MCF 10A (cell line): Measurements from ENCODE around the gene KIAA2012. TPM values are rescaled to one million over a fixed set of nuclear protein-coding genes. Genes with fewer than 3 reads are reported as not detected.

ENCODE experiments used
- BruUV-seq: library from RNA; stranded (reverse); fragments of 400-500 nt; replicated peaks from 2 replicates; lab custom pipeline; 2021; lab: Mats Ljungman, UMichigan
- CTCF ChIA-PET: fragments of 300-600 bp; sonication (Branson Sonifier 250); formaldehyde crosslinking; extraction: SDS; loops from one replicate; lab custom pipeline; 2021; ENCODE audit warnings: antibody characterized with exemption, inconsistent platforms; lab: Yijun Ruan, JAX
- POLR2A ChIA-PET: fragments of 300-600, 350-650 bp; sonication (Branson Sonifier 250); formaldehyde crosslinking; extraction: SDS; loops from one replicate; lab custom pipeline; 2020; ENCODE audit warnings: antibody characterized with exemption, inconsistent platforms; lab: Yijun Ruan, JAX
- DNase-seq: peaks from one replicate; pipeline ENCODE4 v3.0.0-alpha.2; 2018; ENCODE audit not compliant: unreplicated experiment
- H3K27ac Mint-ChIP-seq: one replicate; pipeline ENCODE4 v1.8.0; 2022; ENCODE audit warnings: mild to moderate bottlenecking, low read depth, mixed read lengths; ENCODE audit not compliant: unreplicated experiment
- H3K27me3 Mint-ChIP-seq: one replicate; pipeline ENCODE4 v1.8.0; 2022; ENCODE audit warnings: mixed read lengths; ENCODE audit not compliant: insufficient read depth, unreplicated experiment
- H3K36me3 Mint-ChIP-seq: one replicate; pipeline ENCODE4 v1.8.0; 2022; ENCODE audit warnings: mild to moderate bottlenecking, moderate library complexity, mixed read lengths; ENCODE audit not compliant: insufficient read depth, unreplicated experiment
- H3K4me1 Mint-ChIP-seq: one replicate; pipeline ENCODE4 v1.8.0; 2022; ENCODE audit warnings: mixed read lengths; ENCODE audit not compliant: insufficient read depth, unreplicated experiment
- H3K4me3 Mint-ChIP-seq: one replicate; pipeline ENCODE4 v1.8.0; 2022; ENCODE audit warnings: mild to moderate bottlenecking, moderate library complexity, mixed read lengths; ENCODE audit not compliant: unreplicated experiment
- H3K9me3 Mint-ChIP-seq: one replicate; pipeline ENCODE4 v1.8.0; 2022; ENCODE audit warnings: mixed read lengths; ENCODE audit not compliant: unreplicated experiment
- CTCF ChIP-seq: fragments of 200-600 bp; IDR thresholded peaks from one replicate; pipeline ENCODE4 v1.8.0; 2022; ENCODE audit warnings: antibody characterized with exemption, mild to moderate bottlenecking; ENCODE audit not compliant: unreplicated experiment
- intact Hi-C: fragments of 100-400 bp; cut with micrococcal nuclease; formaldehyde crosslinking; loops from 2 replicates; pipeline ENCODE4 v1.14.1; 2022
- total RNA-seq: library from RNA; stranded (reverse); gene quantifications from 2 replicates; pipeline ENCODE4 v1.2.3, GENCODE V29; 2022

The KIAA2012 gene
- total RNA-seq, 1 experiment from 2014 or later = not detected

GRCh38 chr2:202141329-202141947, 68.4 kb downstream of the KIAA2012 start:
- CTCF ChIA-PET = interaction anchor here (0.6 kb wide), 1 partner anchor 37 kb away, joined by 4 read pairs; no protein-coding TSS in a partner anchor
- no peak for TF ChIP-seq CTCF

GRCh38 chr2:202142540-202142939, 69.5 kb downstream of the KIAA2012 start:
- no peak for TF ChIP-seq CTCF
- ChIA-PET CTCF (no interaction called here), POLR2A (no interaction called here)
- DNase-seq = no peak
- Mint-ChIP-seq H3K36me3 (no peaks in the 10 kb centered on the region), H3K27ac (no peak overlapping the region), H3K4me1 (no peaks in the 10 kb centered on the region), H3K9me3 (no peaks in the 10 kb centered on the region), H3K27me3 (no peaks in the 10 kb centered on the region), H3K4me3 (no peak overlapping the region)
- intact Hi-C loops = no loop called here
- no TSS peak for BruUV-seq

More at GRCh38 chr2:202141329-202141947, 68.4 kb downstream of the KIAA2012 start:
- Mint-ChIP-seq H3K4me3 (no peak overlapping the region), H3K27me3 (no peaks in the 10 kb centered on the region), H3K36me3 (no peaks in the 10 kb centered on the region), H3K4me1 (no peaks in the 10 kb centered on the region), H3K27ac (no peak overlapping the region), H3K9me3 (no peaks in the 10 kb centered on the region)
- DNase-seq = no peak
- POLR2A ChIA-PET = no interaction called here
- intact Hi-C loops = no loop called here
- no TSS peak for BruUV-seq

- no peaks in the 10 kb centered on the region for H3K27me3 Mint-ChIP-seq
- intact Hi-C loops = no loop called here
- CTCF ChIA-PET = interaction anchor here (1.0 to 2.6 kb wide), 2 partner anchors 31 to 285 kb away, joined by 3 to 10 read pairs; no protein-coding TSS in a partner anchor
- H3K27ac Mint-ChIP-seq = no peak overlapping the region
- POLR2A ChIA-PET = no interaction called here
- no TSS peak for BruUV-seq
- no peak overlapping the region for H3K4me3 Mint-ChIP-seq
- no peaks in the 10 kb centered on the region for H3K4me1 Mint-ChIP-seq
- DNase-seq = no peak
- no peak for TF ChIP-seq CTCF
- no peaks in the 10 kb centered on the region for H3K9me3 Mint-ChIP-seq
- H3K36me3 Mint-ChIP-seq = no peaks in the 10 kb centered on the region
Observed at GRCh38 chr2:202147775-202148174, 74.7 kb downstream of the KIAA2012 start.

- ChIA-PET POLR2A (no interaction called here), CTCF (interaction anchor here (1.0 to 2.6 kb wide), 3 partner anchors 10 to 288 kb away, joined by 5 to 10 read pairs (median 5); no protein-coding TSS in a partner anchor)
- H3K27me3 Mint-ChIP-seq = peaks cover 8% of the 10 kb centered on the region
- no peaks in the 10 kb centered on the region for H3K36me3 Mint-ChIP-seq
- BruUV-seq = no TSS peak
- no peak overlapping the region for H3K27ac Mint-ChIP-seq
- TF ChIP-seq CTCF = no peak
- DNase-seq = no peak
- no peak overlapping the region for H3K4me3 Mint-ChIP-seq
- H3K9me3 Mint-ChIP-seq = no peaks in the 10 kb centered on the region
- intact Hi-C loops = no loop called here
- no peaks in the 10 kb centered on the region for H3K4me1 Mint-ChIP-seq
Observed at GRCh38 chr2:202148515-202149154, 75.6 kb downstream of the KIAA2012 start.
